Uterus (tissue), 4 donors: ENCODE measurements around the gene ADAMTS20. TPM values are rescaled to one million over a fixed set of nuclear protein-coding genes. Genes with fewer than 3 reads are reported as not detected.

Source experiments
- DNase-seq, 2 donors: peaks; one replicate each; pipeline ENCODE4 v3.0.0-alpha.2; 2019 to 2020
- H3K27ac ChIP-seq, 2 donors: fragments of 200-600 bp; sonication (generic); 1 replicate in 1 of 2; 2 replicates in 1 of 2; pipeline ENCODE4 v1.5.1; 2016 to 2018
- H3K27me3 ChIP-seq, 2 donors: fragments of 200-600 bp; sonication (generic); one replicate each; pipeline ENCODE4 v1.5.1; 2018 to 2019; ENCODE audit warnings: control low read depth in 1 of 2
- H3K36me3 ChIP-seq, 2 donors: fragments of 200-600 bp; sonication (generic); one replicate each; pipeline ENCODE4 v1.5.1; 2019; ENCODE audit warnings: control low read depth in 1 of 2
- H3K4me1 ChIP-seq, 2 donors: fragments of 200-600 bp; sonication (generic); one replicate each; pipeline ENCODE4 v1.5.1; 2018 to 2019; ENCODE audit warnings: control low read depth in 1 of 2
- H3K4me3 ChIP-seq, 2 donors: fragments of 200-600 bp; sonication (generic); 1 replicate in 1 of 2; 2 replicates in 1 of 2; pipeline ENCODE4 v1.5.1; 2018 to 2019; ENCODE audit warnings: mild to moderate bottlenecking in 1 of 2
- H3K9me3 ChIP-seq, 2 donors: fragments of 200-600 bp; sonication (generic); one replicate each; pipeline ENCODE4 v1.5.1; 2019; ENCODE audit warnings: control low read depth in 1 of 2
- POLR2A ChIP-seq, 2 donors: fragments of 450-650 bp; IDR thresholded peaks; one replicate each; pipeline ENCODE4 v1.6.1; 2016; ENCODE audit warnings: antibody characterized with exemption in 2 of 2, mild to moderate bottlenecking in 1 of 2, moderate library complexity in 1 of 2
- intact Hi-C: fragments of 100-400 bp; cut with DNase I; formaldehyde crosslinking; loops from one replicate; pipeline ENCODE4 v1.15.1; 2023; ENCODE audit warnings: low total_unique reads
- total RNA-seq, 4 donors: library from RNA; depleted of rRNA in 3 of 4; stranded (reverse); fragments of >200 nt in 3 of 4; gene quantifications; one replicate each; pipeline versions ENCODE4 v1.1.0 to v1.2.4, GENCODE V29; 2014 to 2023
- TF ChIP-seq, protein P1 (sequence below), 4 experiments: fragments of 200-600 bp in 2 of 4; fragments of 450-650 bp in 2 of 4; sonication (generic) in 2 of 4; IDR thresholded peaks; one replicate each; pipeline ENCODE4 v1.5.1; 2016 to 2019; ENCODE audit warnings: antibody characterized with exemption in 4 of 4, mild to moderate bottlenecking in 2 of 4, moderate library complexity in 1 of 4
- donor health status: DM: yes; HTN: yes; CAD: no.

Gene ADAMTS20
- total RNA-seq, 4 donors from 2014 or later: 1.2 TPM; not detected in 3

DNA sequence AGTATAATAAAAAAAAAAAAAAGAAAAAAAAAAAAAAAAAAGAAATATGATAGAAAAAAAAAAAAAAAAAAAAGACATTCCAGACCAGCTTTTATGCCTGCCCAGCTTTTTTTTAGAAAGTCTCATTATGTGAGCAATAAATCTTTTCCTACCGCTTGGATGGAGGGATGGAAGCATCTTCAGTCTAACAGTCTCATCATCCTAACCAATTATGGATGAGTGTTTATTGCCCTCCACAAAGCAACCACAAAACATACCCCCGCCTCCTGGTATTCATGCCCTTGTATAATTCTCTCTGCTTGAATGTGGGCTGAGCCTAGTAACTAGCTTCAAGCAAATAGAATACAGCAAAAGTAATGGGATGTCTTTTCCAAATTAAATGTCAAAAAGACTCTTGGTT is 33.7 kb upstream of the ADAMTS20 start:
- no peaks in the 10 kb centered on the region for H3K4me1 ChIP-seq
- no peak overlapping the region for H3K27ac ChIP-seq
- H3K4me3 ChIP-seq: no peak overlapping the region
- no peaks in the 10 kb centered on the region for H3K27me3 ChIP-seq
- no peak for DNase-seq
- no peak for TF ChIP-seq POLR2A (IDR thresholded peaks at IDR 0.05)
- TF ChIP-seq, protein P1, sequence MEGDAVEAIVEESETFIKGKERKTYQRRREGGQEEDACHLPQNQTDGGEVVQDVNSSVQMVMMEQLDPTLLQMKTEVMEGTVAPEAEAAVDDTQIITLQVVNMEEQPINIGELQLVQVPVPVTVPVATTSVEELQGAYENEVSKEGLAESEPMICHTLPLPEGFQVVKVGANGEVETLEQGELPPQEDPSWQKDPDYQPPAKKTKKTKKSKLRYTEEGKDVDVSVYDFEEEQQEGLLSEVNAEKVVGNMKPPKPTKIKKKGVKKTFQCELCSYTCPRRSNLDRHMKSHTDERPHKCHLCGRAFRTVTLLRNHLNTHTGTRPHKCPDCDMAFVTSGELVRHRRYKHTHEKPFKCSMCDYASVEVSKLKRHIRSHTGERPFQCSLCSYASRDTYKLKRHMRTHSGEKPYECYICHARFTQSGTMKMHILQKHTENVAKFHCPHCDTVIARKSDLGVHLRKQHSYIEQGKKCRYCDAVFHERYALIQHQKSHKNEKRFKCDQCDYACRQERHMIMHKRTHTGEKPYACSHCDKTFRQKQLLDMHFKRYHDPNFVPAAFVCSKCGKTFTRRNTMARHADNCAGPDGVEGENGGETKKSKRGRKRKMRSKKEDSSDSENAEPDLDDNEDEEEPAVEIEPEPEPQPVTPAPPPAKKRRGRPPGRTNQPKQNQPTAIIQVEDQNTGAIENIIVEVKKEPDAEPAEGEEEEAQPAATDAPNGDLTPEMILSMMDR (IDR thresholded peaks at IDR 0.05): no peak
- H3K36me3 ChIP-seq: no peaks in the 10 kb centered on the region
- intact Hi-C loops: no loop called here
- no peaks in the 10 kb centered on the region for H3K9me3 ChIP-seq

DNA sequence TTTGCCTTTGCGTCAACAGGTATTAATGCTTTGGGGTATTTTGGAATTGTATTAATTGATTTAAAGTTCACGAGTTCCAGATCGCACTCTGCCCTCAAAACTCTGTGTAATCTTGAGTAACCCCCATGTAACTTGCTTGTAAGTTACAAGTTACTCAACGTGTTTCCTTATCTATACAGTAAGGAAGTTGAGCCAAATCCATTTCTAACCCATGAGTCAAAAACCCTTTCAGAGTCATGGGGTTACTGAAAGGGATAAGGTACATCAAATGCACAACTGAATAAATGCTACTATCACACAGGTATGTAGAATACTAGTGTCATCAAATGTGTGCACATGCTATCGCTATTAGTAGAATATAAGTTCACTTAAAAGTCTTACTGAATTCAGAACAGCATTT is 28.6 kb upstream of the ADAMTS20 start:
- intact Hi-C loops: no loop called here
- Histone ChIP-seq H3K4me3 (no peak overlapping the region), H3K27me3 (no peaks in the 10 kb centered on the region), H3K9me3 (no peaks in the 10 kb centered on the region), H3K36me3 (no peaks in the 10 kb centered on the region), H3K4me1 (no peaks in the 10 kb centered on the region), H3K27ac (no peak overlapping the region)
- no peak for DNase-seq
- TF ChIP-seq, protein P1 (IDR thresholded peaks at IDR 0.05): no peak
- no peak for TF ChIP-seq POLR2A (IDR thresholded peaks at IDR 0.05)

DNA sequence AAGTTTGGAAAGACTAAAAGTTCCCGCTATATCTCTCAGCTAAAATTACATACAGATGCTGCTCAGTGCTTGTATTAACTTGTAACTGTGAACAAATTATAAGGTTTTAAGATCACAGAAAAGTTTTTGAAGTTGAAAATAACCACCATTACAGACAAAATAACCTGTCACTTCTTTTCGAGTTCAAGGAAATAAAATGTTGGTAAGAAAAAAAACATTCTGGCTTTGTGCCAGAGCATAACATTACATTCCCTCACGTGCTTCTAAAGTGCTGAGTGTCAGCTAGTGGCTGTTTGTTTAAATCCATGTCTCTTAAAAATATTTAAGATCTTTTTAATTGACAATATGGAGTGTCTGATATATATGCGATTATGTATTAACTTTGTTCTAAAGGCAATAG is 27.2 kb upstream of the ADAMTS20 start:
- H3K36me3 ChIP-seq: no peaks in the 10 kb centered on the region
- H3K9me3 ChIP-seq: no peaks in the 10 kb centered on the region
- no peak overlapping the region for H3K27ac ChIP-seq
- H3K27me3 ChIP-seq: no peaks in the 10 kb centered on the region
- TF ChIP-seq POLR2A (IDR thresholded peaks at IDR 0.05): no peak
- TF ChIP-seq, protein P1 (IDR thresholded peaks at IDR 0.05): no peak
- H3K4me3 ChIP-seq: no peak overlapping the region
- DNase-seq: no peak
- H3K4me1 ChIP-seq: no peaks in the 10 kb centered on the region
- intact Hi-C loops: no loop called here

DNA sequence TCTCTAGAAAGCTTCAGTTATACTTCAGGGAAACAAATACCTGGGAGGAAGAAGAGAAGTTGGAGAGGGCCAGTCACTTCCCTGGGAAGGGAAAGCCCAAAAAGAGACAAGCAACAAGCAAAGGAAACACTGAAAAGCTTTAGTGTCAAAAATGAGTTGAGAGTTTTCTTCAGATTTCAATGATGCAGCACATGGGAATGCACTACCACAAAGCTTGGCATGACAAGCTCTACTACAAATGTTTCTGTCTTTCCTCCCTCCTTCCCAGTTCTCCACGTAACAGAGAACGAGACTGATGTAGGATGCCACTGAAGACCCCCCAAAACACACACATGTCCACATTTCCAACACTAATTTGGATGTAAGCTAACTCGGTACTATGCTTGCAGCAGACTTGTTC is 26.8 kb upstream of the ADAMTS20 start:
- TF ChIP-seq, protein P1 (IDR thresholded peaks at IDR 0.05): no peak
- no peak for TF ChIP-seq POLR2A (IDR thresholded peaks at IDR 0.05)
- H3K36me3 ChIP-seq: no peaks in the 10 kb centered on the region
- no peak for DNase-seq
- no peaks in the 10 kb centered on the region for H3K27me3 ChIP-seq
- no peaks in the 10 kb centered on the region for H3K9me3 ChIP-seq
- H3K4me1 ChIP-seq: no peaks in the 10 kb centered on the region
- H3K4me3 ChIP-seq: no peak overlapping the region
- intact Hi-C loops: no loop called here
- H3K27ac ChIP-seq: no peak overlapping the region

DNA sequence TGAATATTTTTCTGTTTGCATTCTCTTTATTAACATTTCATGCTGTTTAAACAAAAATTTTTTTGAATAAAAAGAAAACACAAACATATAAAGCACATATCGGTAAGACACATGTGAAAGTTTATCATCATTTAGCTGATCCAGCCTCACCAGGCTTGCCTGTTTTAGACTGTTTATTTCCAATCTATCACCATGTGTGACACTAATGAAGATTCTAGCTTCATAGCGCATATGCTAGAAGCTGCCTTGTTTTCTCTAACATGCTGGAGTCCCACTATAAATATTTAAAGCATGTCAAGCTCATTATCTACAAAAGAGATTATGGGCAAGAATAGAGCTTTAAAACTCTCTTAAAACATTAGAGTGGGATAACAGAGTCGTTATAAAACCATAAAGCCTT is 25.4 kb upstream of the ADAMTS20 start:
- no peak for TF ChIP-seq POLR2A (IDR thresholded peaks at IDR 0.05)
- TF ChIP-seq, protein P1 (IDR thresholded peaks at IDR 0.05): no peak
- DNase-seq: no peak
- no peak overlapping the region for H3K27ac ChIP-seq
- intact Hi-C loops: no loop called here
- H3K27me3 ChIP-seq: no peaks in the 10 kb centered on the region
- H3K36me3 ChIP-seq: no peaks in the 10 kb centered on the region
- no peaks in the 10 kb centered on the region for H3K4me1 ChIP-seq
- H3K9me3 ChIP-seq: no peaks in the 10 kb centered on the region
- no peak overlapping the region for H3K4me3 ChIP-seq
